ENCODE results near the gene CTSF. TPM values are rescaled to one million over a fixed set of nuclear protein-coding genes. Genes with fewer than 3 reads are reported as not detected.

CTSF gene
- total RNA-seq, 1 donor from 2014 or later: 85.7 TPM

DNA sequence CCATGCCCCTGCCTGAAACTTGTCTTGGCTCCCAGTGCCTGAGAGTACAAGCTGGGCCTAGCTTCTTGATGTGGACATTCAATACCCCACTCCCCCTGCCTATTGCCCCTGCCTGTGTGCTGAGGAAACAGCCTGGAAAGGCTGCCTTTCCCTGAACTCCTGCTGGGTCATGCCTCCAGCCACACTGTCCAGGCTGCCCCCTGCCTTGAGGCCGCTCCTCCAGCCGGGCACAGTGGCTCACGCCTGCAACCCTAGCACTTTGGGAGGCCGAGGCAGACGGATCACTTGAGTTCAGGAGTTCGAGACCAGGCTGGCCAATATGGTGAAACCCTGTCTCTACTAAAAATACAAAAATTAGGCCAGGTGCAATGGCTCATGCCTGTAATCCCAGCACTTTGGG lies 34.7 kb upstream of the CTSF start:
- no peak for TF ChIP-seq POLR2A (IDR thresholded peaks at IDR 0.05)
- Histone ChIP-seq H3K9me3 (no peaks in the 10 kb centered on the region), H3K27me3 (no peaks in the 10 kb centered on the region), H3K27ac (no peak overlapping the region), H3K4me1 (peaks cover 14% of the 10 kb centered on the region), H3K36me3 (peaks cover 0 to 25% of the 10 kb centered on the region in 2 donors), H3K4me3 (no peak overlapping the region)
- intact Hi-C loops (cut with DNase I): no loop called here
- no peak for DNase-seq (ENCODE audit: extremely low spot score in 2 of 2)

DNA sequence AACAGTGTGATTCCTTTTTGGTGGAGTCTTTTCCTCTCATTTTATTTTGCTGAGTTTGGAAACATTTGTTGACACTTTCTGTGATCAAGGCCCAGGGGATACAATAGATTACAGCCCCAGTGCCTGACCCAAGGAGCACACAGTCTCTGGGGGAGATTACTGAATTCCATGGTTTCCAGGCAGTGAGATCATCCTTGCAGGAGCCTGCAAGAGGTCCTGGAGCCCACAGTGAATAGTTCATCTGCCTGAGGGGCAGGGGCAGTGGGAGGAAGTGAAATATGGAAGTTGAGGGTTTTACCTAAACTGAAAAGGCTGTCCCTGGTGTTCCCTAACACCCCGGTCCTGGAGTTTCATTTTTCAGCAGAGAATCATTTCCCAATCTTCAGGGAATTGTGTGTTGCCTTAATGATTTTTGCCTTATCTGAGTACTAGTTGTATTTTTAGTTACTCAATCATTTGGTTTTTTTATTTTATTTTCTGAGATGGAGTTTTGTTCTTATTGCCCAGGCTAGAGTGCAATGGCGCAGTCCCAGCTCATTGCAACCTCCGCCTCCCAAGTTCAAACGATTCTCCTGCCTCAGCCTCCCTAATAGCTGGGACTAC lies 32.3 kb upstream of the CTSF start:
- Histone ChIP-seq H3K4me3 (no peak overlapping the region), H3K27me3 (no peaks in the 10 kb centered on the region), H3K9me3 (no peaks in the 10 kb centered on the region), H3K27ac (no peak overlapping the region), H3K4me1 (peaks cover under 1% of the 10 kb centered on the region), H3K36me3 (peaks cover 0 to 25% of the 10 kb centered on the region in 2 donors)
- intact Hi-C loops (cut with DNase I): no loop called here
- no peak for DNase-seq (ENCODE audit: extremely low spot score in 2 of 2)
- TF ChIP-seq POLR2AphosphoS5 (IDR thresholded peaks at IDR 0.05; ENCODE audit: insufficient read depth in 1 of 2, low read depth in 1 of 2): no peak
- TF ChIP-seq, protein P1, sequence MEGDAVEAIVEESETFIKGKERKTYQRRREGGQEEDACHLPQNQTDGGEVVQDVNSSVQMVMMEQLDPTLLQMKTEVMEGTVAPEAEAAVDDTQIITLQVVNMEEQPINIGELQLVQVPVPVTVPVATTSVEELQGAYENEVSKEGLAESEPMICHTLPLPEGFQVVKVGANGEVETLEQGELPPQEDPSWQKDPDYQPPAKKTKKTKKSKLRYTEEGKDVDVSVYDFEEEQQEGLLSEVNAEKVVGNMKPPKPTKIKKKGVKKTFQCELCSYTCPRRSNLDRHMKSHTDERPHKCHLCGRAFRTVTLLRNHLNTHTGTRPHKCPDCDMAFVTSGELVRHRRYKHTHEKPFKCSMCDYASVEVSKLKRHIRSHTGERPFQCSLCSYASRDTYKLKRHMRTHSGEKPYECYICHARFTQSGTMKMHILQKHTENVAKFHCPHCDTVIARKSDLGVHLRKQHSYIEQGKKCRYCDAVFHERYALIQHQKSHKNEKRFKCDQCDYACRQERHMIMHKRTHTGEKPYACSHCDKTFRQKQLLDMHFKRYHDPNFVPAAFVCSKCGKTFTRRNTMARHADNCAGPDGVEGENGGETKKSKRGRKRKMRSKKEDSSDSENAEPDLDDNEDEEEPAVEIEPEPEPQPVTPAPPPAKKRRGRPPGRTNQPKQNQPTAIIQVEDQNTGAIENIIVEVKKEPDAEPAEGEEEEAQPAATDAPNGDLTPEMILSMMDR (IDR thresholded peaks at IDR 0.05): no peak
- no peak for TF ChIP-seq POLR2A (IDR thresholded peaks at IDR 0.05)

DNA sequence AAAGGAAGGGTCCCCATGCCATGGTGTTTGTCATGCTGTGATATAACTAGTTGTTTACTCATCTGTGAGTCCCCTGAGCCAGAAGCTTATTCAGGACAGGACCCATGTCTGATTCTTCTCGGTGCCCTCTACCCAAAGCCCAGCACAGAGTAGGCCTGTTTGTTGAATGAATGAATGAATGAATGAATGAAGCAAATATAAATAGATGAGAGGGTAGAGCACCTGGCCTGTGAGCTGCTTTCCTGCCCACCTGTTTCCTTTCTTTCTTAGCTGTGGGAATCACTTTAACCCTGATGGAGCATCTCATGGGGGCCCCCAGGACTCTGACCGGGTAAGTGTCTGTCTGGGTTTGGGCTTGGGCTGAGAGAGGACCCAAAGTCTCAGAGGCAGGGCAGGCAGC lies 31.8 kb upstream of the CTSF start:
- H3K27ac ChIP-seq: no peak overlapping the region
- no peak overlapping the region for H3K4me3 ChIP-seq
- TF ChIP-seq POLR2AphosphoS5 (IDR thresholded peaks at IDR 0.05; ENCODE audit: insufficient read depth in 1 of 2, low read depth in 1 of 2) (no peak), POLR2A (IDR thresholded peaks at IDR 0.05) (no peak)
- TF ChIP-seq, protein P1 (IDR thresholded peaks at IDR 0.05): no peak
- DNase-seq (ENCODE audit: extremely low spot score in 2 of 2): no peak
- H3K9me3 ChIP-seq: no peaks in the 10 kb centered on the region
- peaks cover 0 to 20% of the 10 kb centered on the region in 2 donors for H3K36me3 ChIP-seq
- H3K27me3 ChIP-seq: no peaks in the 10 kb centered on the region
- intact Hi-C loops (cut with DNase I): no loop called here
- peaks cover 5% of the 10 kb centered on the region for H3K4me1 ChIP-seq

DNA sequence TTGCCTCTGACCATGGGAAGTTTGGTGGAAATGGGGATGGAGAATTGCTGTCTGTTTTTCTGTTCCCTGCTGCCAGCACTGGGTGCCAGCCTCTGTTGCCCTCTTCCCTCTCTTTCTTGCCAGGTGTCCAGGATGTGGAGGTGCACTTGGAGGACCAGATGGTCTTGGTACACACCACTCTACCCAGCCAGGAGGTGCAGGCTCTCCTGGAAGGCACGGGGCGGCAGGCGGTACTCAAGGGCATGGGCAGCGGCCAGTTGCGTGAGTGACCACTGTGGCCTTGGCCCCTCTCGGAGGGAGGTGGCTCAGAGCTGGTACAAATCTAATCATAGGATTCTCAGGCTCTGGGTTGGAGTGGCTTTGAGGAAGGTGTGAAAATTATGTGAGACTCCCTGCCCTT lies 30.6 kb upstream of the CTSF start:
- DNase-seq (ENCODE audit: extremely low spot score in 2 of 2): no peak
- no peaks in the 10 kb centered on the region for H3K27me3 ChIP-seq
- no peaks in the 10 kb centered on the region for H3K9me3 ChIP-seq
- peaks cover 16% of the 10 kb centered on the region for H3K4me1 ChIP-seq
- intact Hi-C loops (cut with DNase I): no loop called here
- H3K4me3 ChIP-seq: no peak overlapping the region
- peaks cover 0 to 18% of the 10 kb centered on the region in 2 donors for H3K36me3 ChIP-seq
- TF ChIP-seq POLR2AphosphoS5 (IDR thresholded peaks at IDR 0.05; ENCODE audit: insufficient read depth in 1 of 2, low read depth in 1 of 2): no peak
- TF ChIP-seq, protein P1 (IDR thresholded peaks at IDR 0.05): no peak
- no peak for TF ChIP-seq POLR2A (IDR thresholded peaks at IDR 0.05)
- no peak overlapping the region for H3K27ac ChIP-seq

DNA sequence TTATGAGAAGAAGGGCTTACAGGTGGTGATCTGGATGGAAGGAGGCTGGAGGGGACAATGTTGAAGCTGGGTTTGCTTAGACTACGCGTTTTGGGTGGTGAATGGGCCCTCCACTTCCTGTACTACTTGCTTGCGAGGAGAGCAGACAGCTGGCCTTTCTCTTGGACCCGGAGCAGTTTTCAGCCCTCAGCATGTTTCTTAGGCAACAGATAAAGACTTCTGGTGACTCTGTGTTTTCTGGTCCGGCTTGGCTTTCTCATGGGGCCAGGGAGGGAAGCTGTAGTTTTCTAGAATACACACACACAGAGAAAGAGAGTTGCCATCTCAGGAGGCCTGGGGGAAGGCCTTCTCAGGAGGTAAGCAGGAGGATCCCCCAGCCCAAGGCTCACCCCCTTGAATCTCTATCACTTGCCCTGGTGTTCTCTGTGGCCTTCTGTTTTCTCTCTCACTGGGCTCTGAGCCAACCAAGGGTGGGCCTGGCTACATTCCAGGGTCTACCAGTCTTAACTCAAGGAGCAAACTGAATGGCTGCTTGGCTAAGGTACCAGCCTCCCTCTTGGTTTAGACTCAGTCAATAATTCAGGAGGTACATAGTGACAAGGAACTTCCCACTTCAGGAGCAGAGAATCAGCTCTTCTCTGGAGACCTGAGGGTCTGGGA lies 27.0 kb upstream of the CTSF start:
- no peak overlapping the region for H3K27ac ChIP-seq
- H3K4me3 ChIP-seq: no peak overlapping the region
- no peaks in the 10 kb centered on the region for H3K27me3 ChIP-seq
- intact Hi-C loops (cut with DNase I): no loop called here
- TF ChIP-seq, protein P1 (IDR thresholded peaks at IDR 0.05): no peak
- no peaks in the 10 kb centered on the region for H3K9me3 ChIP-seq
- no peak for DNase-seq (ENCODE audit: extremely low spot score in 2 of 2)
- peaks cover 0 to 14% of the 10 kb centered on the region in 2 donors for H3K36me3 ChIP-seq
- H3K4me1 ChIP-seq: peaks cover 32% of the 10 kb centered on the region
